ENCODE measurements around the gene CROCC. TPM values are rescaled to one million over a fixed set of nuclear protein-coding genes. Genes with fewer than 3 reads are reported as not detected.

CROCC gene
- total and polyA plus RNA-seq, 9 of the 15 experiments (the other 6 are each of a cell fraction or from before 2014, with no cell fraction given): 0.17 to 15.4 (median 7.6) TPM

DNA sequence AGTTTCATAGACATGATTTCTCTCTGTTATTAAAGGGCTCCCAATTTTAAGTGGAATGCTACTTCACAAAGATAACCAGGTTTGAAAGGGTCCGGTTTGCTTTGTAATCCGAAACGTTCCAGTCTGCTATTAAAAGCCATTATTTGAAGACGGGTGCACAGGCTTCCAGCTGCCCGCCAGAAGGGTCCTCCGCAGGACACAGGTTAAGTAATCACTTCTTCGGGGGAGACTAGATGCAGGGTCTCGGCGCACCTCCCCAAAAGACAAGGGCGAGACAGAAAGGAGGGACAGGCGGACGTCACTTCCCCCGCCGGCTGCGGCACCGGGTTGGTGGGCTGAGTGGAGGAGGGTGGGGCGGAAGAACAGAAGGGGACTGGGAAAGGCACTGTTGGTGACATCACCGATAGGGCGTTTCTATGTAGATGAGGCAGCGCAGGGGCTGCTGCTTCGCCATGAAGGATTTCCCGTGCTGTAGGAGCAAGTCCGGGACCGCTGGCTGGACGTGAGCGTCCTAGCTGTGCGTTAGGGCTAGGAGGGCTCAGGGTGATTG lies 17.1 kb upstream of the CROCC start (continued):
- TF ChIP-seq PHF21A (IDR thresholded peaks at IDR 0.05; ENCODE audit: borderline replicate concordance, low read depth) (no peak), FOXM1 (IDR thresholded peaks at IDR 0.05; ENCODE audit: low read depth) (no peak), FOXM1 (CRISPR knock-in tag; IDR thresholded peaks at IDR 0.05; ENCODE audit: low read depth) (no peak), SUPT5H (IDR thresholded peaks at IDR 0.05) (no peak), FOXA1 (IDR thresholded peaks at IDR 0.05; ENCODE audit: borderline replicate concordance) (no peak), CEBPG (CRISPR knock-in tag; IDR thresholded peaks at IDR 0.05) (no peak), CEBPG (tag; conservative IDR thresholded peaks at IDR 0.05 in 1 of 2, IDR thresholded peaks at IDR 0.05 in 1 of 2) (peak in 1 of 2 experiments; percentile 58; a peak in 2 of 4 replicates), IFI16 (CRISPR knock-in tag; IDR thresholded peaks at IDR 0.05) (no peak), ESRRA (IDR thresholded peaks at IDR 0.05; ENCODE audit: borderline replicate concordance, low read depth) (no peak; the same call in 1 of the 2 replicates), GATAD2A (IDR thresholded peaks at IDR 0.05) (no peak), POLR2H (tag; IDR thresholded peaks at IDR 0.05; ENCODE audit: low read depth) (no peak), CCAR2 (IDR thresholded peaks at IDR 0.05; ENCODE audit: low read depth, low read length) (no peak)
- TF ChIP-seq, protein P1, sequence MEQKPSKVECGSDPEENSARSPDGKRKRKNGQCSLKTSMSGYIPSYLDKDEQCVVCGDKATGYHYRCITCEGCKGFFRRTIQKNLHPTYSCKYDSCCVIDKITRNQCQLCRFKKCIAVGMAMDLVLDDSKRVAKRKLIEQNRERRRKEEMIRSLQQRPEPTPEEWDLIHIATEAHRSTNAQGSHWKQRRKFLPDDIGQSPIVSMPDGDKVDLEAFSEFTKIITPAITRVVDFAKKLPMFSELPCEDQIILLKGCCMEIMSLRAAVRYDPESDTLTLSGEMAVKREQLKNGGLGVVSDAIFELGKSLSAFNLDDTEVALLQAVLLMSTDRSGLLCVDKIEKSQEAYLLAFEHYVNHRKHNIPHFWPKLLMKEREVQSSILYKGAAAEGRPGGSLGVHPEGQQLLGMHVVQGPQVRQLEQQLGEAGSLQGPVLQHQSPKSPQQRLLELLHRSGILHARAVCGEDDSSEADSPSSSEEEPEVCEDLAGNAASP (IDR thresholded peaks at IDR 0.05): no peak
- TF ChIP-seq, protein P2, sequence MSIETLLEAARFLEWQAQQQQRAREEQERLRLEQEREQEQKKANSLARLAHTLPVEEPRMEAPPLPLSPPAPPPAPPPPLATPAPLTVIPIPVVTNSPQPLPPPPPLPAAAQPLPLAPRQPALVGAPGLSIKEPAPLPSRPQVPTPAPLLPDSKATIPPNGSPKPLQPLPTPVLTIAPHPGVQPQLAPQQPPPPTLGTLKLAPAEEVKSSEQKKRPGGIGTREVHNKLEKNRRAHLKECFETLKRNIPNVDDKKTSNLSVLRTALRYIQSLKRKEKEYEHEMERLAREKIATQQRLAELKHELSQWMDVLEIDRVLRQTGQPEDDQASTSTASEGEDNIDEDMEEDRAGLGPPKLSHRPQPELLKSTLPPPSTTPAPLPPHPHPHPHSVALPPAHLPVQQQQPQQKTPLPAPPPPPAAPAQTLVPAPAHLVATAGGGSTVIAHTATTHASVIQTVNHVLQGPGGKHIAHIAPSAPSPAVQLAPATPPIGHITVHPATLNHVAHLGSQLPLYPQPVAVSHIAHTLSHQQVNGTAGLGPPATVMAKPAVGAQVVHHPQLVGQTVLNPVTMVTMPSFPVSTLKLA (conservative IDR thresholded peaks at IDR 0.05): no peak
- TF ChIP-seq, protein P3, sequence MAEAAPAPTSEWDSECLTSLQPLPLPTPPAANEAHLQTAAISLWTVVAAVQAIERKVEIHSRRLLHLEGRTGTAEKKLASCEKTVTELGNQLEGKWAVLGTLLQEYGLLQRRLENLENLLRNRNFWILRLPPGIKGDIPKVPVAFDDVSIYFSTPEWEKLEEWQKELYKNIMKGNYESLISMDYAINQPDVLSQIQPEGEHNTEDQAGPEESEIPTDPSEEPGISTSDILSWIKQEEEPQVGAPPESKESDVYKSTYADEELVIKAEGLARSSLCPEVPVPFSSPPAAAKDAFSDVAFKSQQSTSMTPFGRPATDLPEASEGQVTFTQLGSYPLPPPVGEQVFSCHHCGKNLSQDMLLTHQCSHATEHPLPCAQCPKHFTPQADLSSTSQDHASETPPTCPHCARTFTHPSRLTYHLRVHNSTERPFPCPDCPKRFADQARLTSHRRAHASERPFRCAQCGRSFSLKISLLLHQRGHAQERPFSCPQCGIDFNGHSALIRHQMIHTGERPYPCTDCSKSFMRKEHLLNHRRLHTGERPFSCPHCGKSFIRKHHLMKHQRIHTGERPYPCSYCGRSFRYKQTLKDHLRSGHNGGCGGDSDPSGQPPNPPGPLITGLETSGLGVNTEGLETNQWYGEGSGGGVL (CRISPR knock-in tag; IDR thresholded peaks at IDR 0.05): no peak
- TF ChIP-seq, protein P4, sequence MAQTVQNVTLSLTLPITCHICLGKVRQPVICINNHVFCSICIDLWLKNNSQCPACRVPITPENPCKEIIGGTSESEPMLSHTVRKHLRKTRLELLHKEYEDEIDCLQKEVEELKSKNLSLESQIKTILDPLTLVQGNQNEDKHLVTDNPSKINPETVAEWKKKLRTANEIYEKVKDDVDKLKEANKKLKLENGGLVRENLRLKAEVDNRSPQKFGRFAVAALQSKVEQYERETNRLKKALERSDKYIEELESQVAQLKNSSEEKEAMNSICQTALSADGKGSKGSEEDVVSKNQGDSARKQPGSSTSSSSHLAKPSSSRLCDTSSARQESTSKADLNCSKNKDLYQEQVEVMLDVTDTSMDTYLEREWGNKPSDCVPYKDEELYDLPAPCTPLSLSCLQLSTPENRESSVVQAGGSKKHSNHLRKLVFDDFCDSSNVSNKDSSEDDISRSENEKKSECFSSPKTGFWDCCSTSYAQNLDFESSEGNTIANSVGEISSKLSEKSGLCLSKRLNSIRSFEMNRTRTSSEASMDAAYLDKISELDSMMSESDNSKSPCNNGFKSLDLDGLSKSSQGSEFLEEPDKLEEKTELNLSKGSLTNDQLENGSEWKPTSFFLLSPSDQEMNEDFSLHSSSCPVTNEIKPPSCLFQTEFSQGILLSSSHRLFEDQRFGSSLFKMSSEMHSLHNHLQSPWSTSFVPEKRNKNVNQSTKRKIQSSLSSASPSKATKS (CRISPR knock-in tag; IDR thresholded peaks at IDR 0.05): no peak
